ENCODE data around the gene EIF4ENIF1.
"Not testable (repeated sequence)": the region's sequence is repeated elsewhere in the genome, so short reads cannot be mapped to it uniquely, and the experiment has no call there.

The EIF4ENIF1 gene

DNA sequence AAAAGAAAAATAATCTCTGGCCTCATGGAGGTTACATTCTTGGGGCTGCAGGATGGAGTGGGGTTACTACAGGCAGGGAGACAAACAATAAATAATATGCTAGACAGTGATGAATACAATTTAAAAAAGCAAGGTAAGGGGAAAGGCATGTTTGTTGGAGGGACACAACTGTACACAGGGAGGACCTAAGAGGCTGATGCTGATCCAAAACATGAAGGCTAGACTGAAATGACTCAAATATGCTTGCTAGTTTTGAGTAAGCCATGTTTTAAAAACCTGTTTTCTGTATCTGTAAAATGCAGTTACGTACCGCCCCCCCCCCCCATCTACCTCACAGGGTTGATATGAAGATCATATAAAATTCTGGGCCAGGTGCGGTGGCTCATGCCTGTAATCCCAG, 44.0 kb downstream of the EIF4ENIF1 start:
- DNase-seq (ENCODE audit: low read depth in 2 of 2) = no peak

DNA sequence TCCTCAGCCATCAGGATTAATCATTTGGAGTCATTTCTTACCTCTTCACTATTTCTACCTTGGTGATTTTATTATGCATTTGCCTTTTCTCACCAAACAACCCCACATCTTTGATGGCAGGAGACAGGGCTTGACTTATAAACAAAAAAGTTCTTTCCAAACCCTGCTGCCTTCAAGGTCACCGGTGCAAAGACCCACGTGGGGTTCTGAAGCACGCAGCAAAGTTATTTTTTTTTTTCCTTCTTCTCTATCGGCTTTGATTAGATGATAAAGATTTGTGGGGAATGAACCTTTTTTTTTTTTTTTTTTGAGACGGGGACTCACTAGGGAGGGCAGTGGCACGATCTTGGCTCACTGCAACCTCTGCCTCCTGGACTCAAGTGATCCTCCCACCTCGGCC, 46.1 kb downstream of the EIF4ENIF1 start:
- no peak for DNase-seq (ENCODE audit: low read depth in 2 of 2)

DNA sequence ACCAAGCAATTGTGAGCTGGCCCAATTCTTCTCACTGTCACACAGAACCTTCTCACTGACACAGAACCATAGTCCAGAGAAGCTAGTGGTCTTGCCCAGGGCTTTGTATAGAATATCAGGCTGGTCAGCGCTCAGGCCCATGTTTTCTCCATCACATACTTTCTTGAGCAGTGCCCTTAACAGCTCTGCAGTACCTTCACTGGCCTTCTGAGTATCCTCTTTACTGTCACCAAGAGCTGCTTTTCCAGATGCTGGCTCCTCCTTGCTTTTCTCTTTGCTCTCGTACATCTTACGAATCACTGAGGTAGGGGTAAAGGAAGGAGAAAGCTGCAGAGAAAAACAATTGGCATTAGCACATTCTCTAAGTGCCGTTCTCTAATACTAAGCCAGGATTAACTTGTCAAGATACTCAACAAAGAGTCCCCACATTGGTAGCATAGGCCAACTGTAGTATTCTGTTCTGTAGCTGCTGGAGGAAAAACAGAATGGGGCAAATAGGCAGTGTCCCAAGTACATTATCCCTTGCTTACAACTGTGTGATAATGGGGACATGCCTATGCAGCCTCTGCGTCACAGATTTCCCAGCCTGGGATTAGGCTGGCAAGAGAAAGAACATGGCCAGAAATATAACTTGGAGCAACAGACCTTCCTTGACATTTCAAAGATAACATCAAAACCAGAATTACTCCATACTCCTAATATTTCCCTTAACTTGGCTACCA, 46.7 kb downstream of the EIF4ENIF1 start:
- no peak for DNase-seq (ENCODE audit: low read depth in 2 of 2)

DNA sequence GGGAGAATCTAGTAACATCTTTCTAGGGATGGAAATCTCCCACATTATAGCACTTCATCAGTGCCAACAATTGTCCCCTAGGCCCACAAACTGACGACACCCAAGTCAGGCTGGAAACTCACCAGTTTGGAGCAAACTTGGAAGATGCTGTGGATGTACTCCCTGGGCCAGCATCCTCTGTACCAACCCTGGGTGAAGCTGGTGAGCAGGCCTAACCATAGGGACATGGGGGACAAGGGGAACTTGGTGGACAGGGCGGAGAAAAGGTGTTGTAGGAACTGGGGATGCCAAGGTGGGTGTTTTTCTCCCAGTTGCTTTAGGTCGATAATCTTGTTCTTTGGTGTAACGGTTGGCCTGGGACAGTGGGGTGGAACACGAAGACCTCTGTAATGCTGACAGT, 48.0 kb downstream of the EIF4ENIF1 start:
- no peak for DNase-seq (ENCODE audit: low read depth in 2 of 2)

DNA sequence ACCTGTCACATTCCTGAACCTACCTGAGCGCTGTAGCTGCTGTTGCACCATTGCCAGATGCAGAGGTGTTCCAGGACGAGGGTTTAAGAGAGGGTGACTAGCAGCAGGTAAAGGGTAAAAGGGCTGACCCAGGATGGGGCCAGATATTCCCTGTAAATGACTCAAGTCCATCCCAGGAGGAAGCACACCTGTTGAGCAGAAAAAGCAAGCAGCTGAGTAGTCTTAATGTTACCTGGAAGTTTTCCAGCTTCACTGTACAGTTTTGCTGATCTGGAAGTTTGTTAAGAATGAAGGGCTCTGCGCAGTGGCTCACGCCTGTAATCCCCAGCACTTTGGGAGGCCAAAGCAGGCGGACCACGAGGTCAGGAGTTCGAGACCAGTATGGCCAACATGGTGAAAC, 49.0 kb downstream of the EIF4ENIF1 start:
- no peak for DNase-seq (ENCODE audit: low read depth in 2 of 2)

DNA sequence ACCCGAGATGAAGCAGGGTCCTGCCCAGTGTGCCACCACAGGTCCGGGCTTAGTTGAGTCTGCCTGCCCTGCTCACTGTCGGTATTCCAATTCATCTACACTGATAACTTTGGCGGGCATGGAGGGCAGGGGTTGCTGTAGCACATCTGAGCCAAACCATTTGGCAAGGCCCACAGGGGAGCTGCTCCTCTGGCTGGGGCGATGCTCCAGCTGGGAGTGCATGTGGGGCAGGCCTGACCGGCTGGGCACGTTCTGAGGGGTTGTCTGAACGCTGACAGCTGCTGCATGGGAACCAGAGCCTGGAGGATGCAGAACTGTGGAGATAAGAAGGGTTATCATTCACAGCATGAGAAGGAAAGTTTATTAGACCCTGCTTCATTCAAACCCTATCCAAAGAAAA, 49.8 kb downstream of the EIF4ENIF1 start:
- DNase-seq (ENCODE audit: low read depth in 2 of 2) = no peak

DNA sequence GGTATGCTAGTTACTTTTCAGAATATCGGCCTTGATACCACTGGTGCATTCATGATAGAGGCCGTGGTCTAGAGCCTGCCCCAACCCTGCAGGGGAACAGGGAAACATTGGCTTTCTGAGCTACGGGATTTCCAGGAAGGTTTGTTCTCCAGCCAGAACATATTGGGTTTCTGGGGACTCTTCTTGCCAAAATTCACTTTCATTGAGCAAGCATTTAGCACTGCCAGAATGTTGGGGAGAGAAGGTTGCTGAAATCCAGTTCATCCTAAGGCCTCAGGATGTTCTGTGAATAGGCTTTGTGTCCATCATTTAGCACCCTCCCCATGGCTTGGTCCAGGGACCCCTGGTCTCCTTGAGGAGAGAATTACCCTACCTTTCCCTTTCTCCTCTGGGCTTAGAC, 53.5 kb downstream of the EIF4ENIF1 start:
- no peak for DNase-seq (ENCODE audit: low read depth in 2 of 2)

DNA sequence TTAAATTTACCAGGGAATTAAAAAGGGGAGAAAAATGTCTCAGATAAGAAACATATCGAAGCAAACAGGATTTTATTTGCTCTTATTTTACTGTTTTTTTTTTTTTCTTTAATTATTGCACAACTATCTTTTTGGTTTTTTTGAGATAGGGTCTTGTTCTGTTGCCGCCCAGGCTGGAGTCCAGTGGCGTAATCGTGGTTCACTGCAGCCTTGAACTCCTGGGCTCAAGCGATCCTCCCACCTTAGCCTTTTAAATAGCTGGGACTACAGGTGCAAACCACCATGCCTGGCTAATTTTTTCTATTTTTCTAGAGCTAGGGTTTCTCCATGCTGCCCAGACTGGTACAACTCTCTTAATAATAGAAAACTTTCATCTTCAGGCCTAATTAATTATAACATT, 57.7 kb downstream of the EIF4ENIF1 start:
- DNase-seq (ENCODE audit: low read depth in 2 of 2) = no peak

DNA sequence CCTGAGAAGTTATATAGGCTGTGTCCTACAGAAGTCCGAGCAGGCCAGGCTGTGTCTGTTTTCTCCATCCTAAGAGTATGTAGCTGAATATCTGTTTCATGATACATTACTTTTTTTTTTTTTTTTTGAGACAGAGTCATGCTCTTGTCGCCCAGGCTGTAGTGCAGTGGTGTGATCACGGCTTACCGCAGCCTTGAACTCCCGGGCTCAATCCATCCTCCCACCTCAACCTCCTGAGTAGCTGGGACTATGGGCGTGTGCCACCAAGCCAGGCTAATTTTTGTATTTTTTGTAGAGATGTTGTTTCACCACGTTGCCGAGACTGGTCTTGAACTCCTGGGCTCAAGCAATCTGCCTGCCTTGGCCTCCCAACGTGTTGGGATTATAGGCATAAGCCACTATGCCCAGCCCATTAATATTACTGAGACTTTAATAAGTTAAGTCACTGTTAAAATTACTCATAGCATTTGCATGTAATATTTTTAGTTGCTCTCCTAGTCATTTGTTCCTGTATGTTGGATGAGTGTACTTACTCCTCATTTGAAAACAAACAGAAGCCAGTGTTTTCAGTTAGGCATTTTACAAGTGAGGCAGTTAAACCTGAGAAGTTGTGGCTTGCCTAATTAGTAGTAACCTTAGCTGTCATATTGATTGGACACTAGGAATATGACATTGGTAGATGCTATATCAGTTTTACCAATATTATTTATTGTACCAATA, 64.2 kb downstream of the EIF4ENIF1 start:
- no peak for DNase-seq (ENCODE audit: low read depth in 2 of 2)

DNA sequence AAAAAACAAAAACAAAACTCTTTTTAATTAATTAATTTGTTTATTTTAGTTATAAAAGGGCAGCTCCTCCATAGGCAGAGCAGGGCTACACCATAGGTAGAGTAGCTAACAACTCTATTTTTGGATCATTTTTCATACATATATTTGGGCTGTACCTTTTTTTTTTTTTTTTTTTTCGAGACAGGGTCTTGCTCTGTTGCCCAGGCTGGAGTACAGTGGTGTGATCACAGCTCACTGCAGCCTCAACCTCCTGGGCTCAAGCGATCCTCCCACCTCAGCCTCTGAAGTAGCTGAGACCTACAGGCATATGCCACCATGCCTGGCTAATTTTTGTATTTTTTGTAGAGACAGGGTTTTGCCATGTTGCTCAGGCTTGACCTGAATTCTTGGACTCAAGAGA, 87.3 kb downstream of the EIF4ENIF1 start:
- DNase-seq (ENCODE audit: low read depth in 2 of 2) = not testable (repeated sequence)

DNA sequence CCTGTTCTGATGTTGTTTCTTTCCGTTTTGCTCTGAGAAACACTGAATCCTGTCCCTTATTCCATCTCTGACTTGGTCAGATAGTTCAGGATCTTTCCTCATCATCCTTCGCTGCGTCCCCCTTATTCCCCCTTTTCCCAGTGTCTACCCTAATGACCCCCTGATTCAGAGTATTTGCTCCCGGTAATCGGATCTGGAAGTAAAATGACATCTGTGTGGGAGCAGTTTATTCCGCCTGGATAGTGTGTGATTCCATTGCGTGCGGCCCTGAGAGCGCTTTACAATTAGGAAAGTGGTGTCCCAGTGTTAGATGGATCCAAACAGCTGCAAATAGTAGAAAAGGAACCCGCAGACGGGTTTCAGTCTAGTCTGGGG, 89.6 kb downstream of the EIF4ENIF1 start:
- DNase-seq (ENCODE audit: low read depth in 2 of 2) = no peak

DNA sequence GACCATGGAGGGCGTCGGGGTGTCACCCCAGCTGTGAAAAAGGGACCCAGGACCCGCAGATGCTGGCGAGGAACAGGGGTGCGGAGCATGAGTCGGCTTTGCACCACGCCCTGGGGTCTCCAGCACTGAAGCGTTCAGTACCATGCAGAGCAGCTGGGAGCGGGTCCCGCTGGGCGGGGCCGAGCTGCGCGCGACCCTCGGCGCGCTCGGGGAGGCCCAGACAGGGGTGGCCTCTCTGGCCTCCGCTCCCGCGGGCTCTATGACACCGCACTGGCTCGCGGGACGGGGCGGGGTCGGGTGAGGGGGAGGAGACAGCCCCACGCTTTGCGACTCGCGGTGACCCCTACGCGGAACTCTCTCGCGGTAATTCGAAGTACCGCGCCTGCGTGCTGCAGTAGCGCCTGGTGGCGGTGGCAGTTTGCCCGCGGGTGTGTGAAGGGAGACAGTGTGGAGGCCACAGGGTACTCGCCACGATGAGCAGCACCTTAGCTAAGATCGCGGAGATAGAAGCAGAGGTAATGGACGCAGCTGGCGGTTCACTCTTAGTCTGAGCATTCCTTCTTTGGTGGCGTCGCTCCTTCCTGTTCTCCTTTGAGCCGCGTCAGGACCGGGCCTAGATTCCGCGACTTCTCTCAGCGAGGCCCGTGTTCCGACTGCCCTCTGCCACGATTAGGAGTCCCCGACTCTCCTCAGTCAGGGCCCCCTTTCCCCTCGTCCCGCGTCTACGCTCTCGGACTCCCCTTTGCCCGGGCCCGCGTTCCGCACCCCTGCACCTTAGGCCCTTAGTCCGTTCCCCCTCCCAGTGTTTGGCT, 90.2 kb downstream of the EIF4ENIF1 start, which contains the start of gene DRG1:
Gene DRG1, plus strand, starts transcription at position 394 of the 812 bp plus-strand sequence. Its CDS starts 80 bp downstream, at position 474.
- DNase-seq (ENCODE audit: low read depth in 2 of 2) = peak; percentile 95 to 98

DNA sequence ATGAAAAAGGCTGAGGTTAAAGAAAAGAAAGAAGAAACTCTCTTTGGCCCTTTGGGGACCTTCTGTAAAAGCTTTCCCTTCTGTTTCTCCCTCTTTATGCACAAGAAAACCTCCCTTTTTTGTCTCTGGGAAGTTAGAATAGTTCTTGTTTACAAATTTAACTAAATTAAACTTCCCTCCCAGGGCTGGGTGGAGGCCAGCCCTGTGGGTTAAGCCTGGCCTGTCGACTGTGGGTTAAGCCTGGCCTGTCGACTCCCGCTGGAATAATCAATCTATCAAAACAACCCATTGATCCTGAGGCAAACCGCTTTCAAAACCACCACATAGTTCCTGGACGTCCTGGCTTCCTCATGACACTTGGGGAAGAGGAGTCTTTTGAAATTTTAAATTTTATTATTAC, 91.4 kb downstream of the EIF4ENIF1 start:
- DNase-seq (ENCODE audit: low read depth in 2 of 2) = no peak

DNA sequence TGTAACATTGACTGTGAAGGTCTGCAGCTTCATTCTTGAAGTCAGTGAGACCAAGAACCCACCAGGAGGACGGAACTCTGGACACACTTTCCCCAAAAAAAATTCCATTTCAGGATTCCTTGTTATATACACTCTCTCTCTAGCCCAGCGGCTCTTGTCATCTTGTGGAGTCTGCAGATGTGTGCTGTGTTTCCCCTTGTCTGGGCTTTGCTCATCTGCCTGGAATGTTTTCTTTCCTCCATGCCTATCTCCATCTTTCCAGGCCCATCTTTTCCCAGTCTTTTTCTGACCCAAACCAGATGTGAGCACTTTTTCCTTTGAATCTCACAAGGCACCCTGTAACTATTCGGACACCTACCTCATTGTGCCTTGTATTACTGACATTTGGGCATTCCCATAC, 95.3 kb downstream of the EIF4ENIF1 start:
- DNase-seq (ENCODE audit: low read depth in 2 of 2) = no peak

DNA sequence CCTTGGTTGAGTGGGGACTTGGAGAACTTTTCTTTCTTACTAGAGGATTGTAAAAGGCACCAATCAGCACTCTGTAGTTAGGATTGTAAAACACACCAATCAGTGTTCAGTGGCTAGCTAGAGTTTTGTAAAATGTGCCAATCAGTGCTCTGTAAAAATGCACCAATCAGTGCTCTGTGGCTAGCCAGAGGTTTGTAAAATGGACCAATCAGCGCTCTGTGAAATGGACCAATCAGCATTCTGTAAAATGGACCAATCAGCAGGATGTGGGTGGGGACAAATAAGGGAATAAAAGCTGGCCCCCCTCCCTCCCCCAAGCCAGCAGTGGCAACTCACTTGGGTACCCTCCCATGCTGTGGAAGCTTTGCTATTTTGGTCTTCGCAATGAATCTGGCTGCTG, 95.7 kb downstream of the EIF4ENIF1 start:
- no peak for DNase-seq (ENCODE audit: low read depth in 2 of 2)
